Measurements from ENCODE around the gene SLAIN2. TPM values are rescaled to one million over a fixed set of nuclear protein-coding genes. Genes with fewer than 3 reads are reported as not detected.

SLAIN2 gene
- total RNA-seq, 1 donor from 2014 or later = 54.6 TPM

GRCh38 chr4:48370260-48371134 is 29.2 kb downstream of the SLAIN2 start:
- H3K9me3 Mint-ChIP-seq (ENCODE audit: unreplicated experiment) = no peaks in the 10 kb centered on the region
- no peak overlapping the region for H3K4me3 Mint-ChIP-seq (ENCODE audit: unreplicated experiment)
- H3K36me3 Mint-ChIP-seq (ENCODE audit: low read depth, unreplicated experiment) = peaks cover 4% of the 10 kb centered on the region
- H3K27ac Mint-ChIP-seq (ENCODE audit: unreplicated experiment) = no peak overlapping the region
- peaks cover 2% of the 10 kb centered on the region for H3K27me3 Mint-ChIP-seq (ENCODE audit: unreplicated experiment)
- DNase-seq (ENCODE audit: low spot score) = no peak
- peaks cover 4% of the 10 kb centered on the region for H3K4me1 Mint-ChIP-seq (ENCODE audit: unreplicated experiment)
- no peak for TF ChIP-seq CTCF (IDR thresholded peaks at IDR 0.05; ENCODE audit: unreplicated experiment)

GRCh38 chr4:48372272-48372671 is 30.9 kb downstream of the SLAIN2 start:
- Mint-ChIP-seq H3K4me3 (ENCODE audit: unreplicated experiment) (no peak overlapping the region), H3K27me3 (ENCODE audit: unreplicated experiment) (peaks cover 2% of the 10 kb centered on the region), H3K9me3 (ENCODE audit: unreplicated experiment) (no peaks in the 10 kb centered on the region), H3K27ac (ENCODE audit: unreplicated experiment) (no peak overlapping the region), H3K36me3 (ENCODE audit: low read depth, unreplicated experiment) (no peaks in the 10 kb centered on the region), H3K4me1 (ENCODE audit: unreplicated experiment) (peaks cover 4% of the 10 kb centered on the region)
- TF ChIP-seq CTCF (IDR thresholded peaks at IDR 0.05; ENCODE audit: unreplicated experiment) = no peak
- no peak for DNase-seq (ENCODE audit: low spot score)

GRCh38 chr4:48375651-48376304 is 34.4 kb downstream of the SLAIN2 start:
- H3K4me1 Mint-ChIP-seq (ENCODE audit: unreplicated experiment) = no peaks in the 10 kb centered on the region
- H3K9me3 Mint-ChIP-seq (ENCODE audit: unreplicated experiment) = no peaks in the 10 kb centered on the region
- H3K27ac Mint-ChIP-seq (ENCODE audit: unreplicated experiment) = no peak overlapping the region
- peaks cover 2% of the 10 kb centered on the region for H3K27me3 Mint-ChIP-seq (ENCODE audit: unreplicated experiment)
- H3K36me3 Mint-ChIP-seq (ENCODE audit: low read depth, unreplicated experiment) = peaks cover 5% of the 10 kb centered on the region
- no peak for TF ChIP-seq CTCF (IDR thresholded peaks at IDR 0.05; ENCODE audit: unreplicated experiment)
- no peak overlapping the region for H3K4me3 Mint-ChIP-seq (ENCODE audit: unreplicated experiment)
- no peak for DNase-seq (ENCODE audit: low spot score)

GRCh38 chr4:48379587-48380180 is 38.4 kb downstream of the SLAIN2 start:
- no peaks in the 10 kb centered on the region for H3K4me1 Mint-ChIP-seq (ENCODE audit: unreplicated experiment)
- no peaks in the 10 kb centered on the region for H3K27me3 Mint-ChIP-seq (ENCODE audit: unreplicated experiment)
- no peak for TF ChIP-seq CTCF (IDR thresholded peaks at IDR 0.05; ENCODE audit: unreplicated experiment)
- no peaks in the 10 kb centered on the region for H3K9me3 Mint-ChIP-seq (ENCODE audit: unreplicated experiment)
- no peak overlapping the region for H3K4me3 Mint-ChIP-seq (ENCODE audit: unreplicated experiment)
- peaks cover 9% of the 10 kb centered on the region for H3K36me3 Mint-ChIP-seq (ENCODE audit: low read depth, unreplicated experiment)
- H3K27ac Mint-ChIP-seq (ENCODE audit: unreplicated experiment) = no peak overlapping the region
- no peak for DNase-seq (ENCODE audit: low spot score)

Data from endothelial cell (in vitro differentiated cells).